Muscle of arm (tissue), 12 donors: ENCODE results near the gene ICOS. TPM values are rescaled to one million over a fixed set of nuclear protein-coding genes. Genes with fewer than 3 reads are reported as not detected.

ENCODE experiments used
- DNase-seq: peaks from one replicate; pipeline ENCODE4 v3.0.0-alpha.2; 2013
- polyA plus RNA-seq, 12 donors: library from polyadenylated mRNA; unstranded; fragments of 120-200 nt; gene quantifications; one replicate each; pipeline ENCODE4 v1.2.1, GENCODE V29; 2013; ENCODE audit not compliant: insufficient read length in 12 of 12

Gene ICOS
- polyA plus RNA-seq, 12 donors = 0.20 to 0.50 (median 0.26) TPM; not detected in 9

- DNase-seq = no peak
These were observed 74.3 kb downstream of the ICOS start for GRCh38 chr2:204010628-204011560.

Other genes starting within 250 kb of the ICOS start
- 1 to 10 TPM in 11 of 12 donors, not detected in 1; 2.8 to 7.3 (median 3.8) TPM for gene CD28, start 230.1 kb upstream of the ICOS start, polyA plus RNA-seq
- gene CTLA4, start 69.0 kb upstream of the ICOS start, polyA plus RNA-seq = 1 to 10 TPM in 2 of 12 donors, under 1 TPM in 8, not detected in 2; 0.09 to 1.4 (median 0.34) TPM